Measurements from ENCODE around the gene ADIPOQ. TPM values are rescaled to one million over a fixed set of nuclear protein-coding genes. Genes with fewer than 3 reads are reported as not detected.
"Not testable (repeated sequence)": the region's sequence is repeated elsewhere in the genome, so short reads cannot be mapped to it uniquely, and the experiment has no call there.

Gene ADIPOQ
- total RNA-seq, 1 donor from 2014 or later = 0.15 TPM

- no peak overlapping the region for H3K4me3 Mint-ChIP-seq (ENCODE audit: unreplicated experiment)
- no peak for DNase-seq
- no peak for TF ChIP-seq CTCF (IDR thresholded peaks at IDR 0.05; ENCODE audit: partially characterized antibody, unreplicated experiment)
- H3K27ac Mint-ChIP-seq (ENCODE audit: unreplicated experiment) = no peak overlapping the region
- H3K27me3 Mint-ChIP-seq (ENCODE audit: unreplicated experiment) = no peaks in the 10 kb centered on the region
- H3K4me1 Mint-ChIP-seq (ENCODE audit: low read depth, unreplicated experiment) = peaks cover 1% of the 10 kb centered on the region
- H3K36me3 Mint-ChIP-seq (ENCODE audit: unreplicated experiment) = peaks cover 5% of the 10 kb centered on the region
- H3K9me3 Mint-ChIP-seq (ENCODE audit: unreplicated experiment) = peaks cover 3% of the 10 kb centered on the region
Measured at GRCh38 chr3:186879781-186880180, 37.3 kb downstream of the ADIPOQ start.

- H3K4me1 Mint-ChIP-seq (ENCODE audit: low read depth, unreplicated experiment) = peaks cover 1% of the 10 kb centered on the region
- DNase-seq = no peak
- peaks cover 2% of the 10 kb centered on the region for H3K9me3 Mint-ChIP-seq (ENCODE audit: unreplicated experiment)
- TF ChIP-seq CTCF (IDR thresholded peaks at IDR 0.05; ENCODE audit: partially characterized antibody, unreplicated experiment) = no peak
- H3K27me3 Mint-ChIP-seq (ENCODE audit: unreplicated experiment) = no peaks in the 10 kb centered on the region
- H3K27ac Mint-ChIP-seq (ENCODE audit: unreplicated experiment) = no peak overlapping the region
- H3K4me3 Mint-ChIP-seq (ENCODE audit: unreplicated experiment) = no peak overlapping the region
- H3K36me3 Mint-ChIP-seq (ENCODE audit: unreplicated experiment) = no peaks in the 10 kb centered on the region
Measured at GRCh38 chr3:186880406-186880805, 37.9 kb downstream of the ADIPOQ start.

GRCh38 chr3:186882150-186882524, 39.6 kb downstream of the ADIPOQ start:
- peaks cover 12% of the 10 kb centered on the region for H3K4me1 Mint-ChIP-seq (ENCODE audit: low read depth, unreplicated experiment)
- no peaks in the 10 kb centered on the region for H3K27me3 Mint-ChIP-seq (ENCODE audit: unreplicated experiment)
- DNase-seq = no peak
- TF ChIP-seq CTCF (IDR thresholded peaks at IDR 0.05; ENCODE audit: partially characterized antibody, unreplicated experiment) = no peak
- no peaks in the 10 kb centered on the region for H3K9me3 Mint-ChIP-seq (ENCODE audit: unreplicated experiment)
- no peak overlapping the region for H3K4me3 Mint-ChIP-seq (ENCODE audit: unreplicated experiment)
- no peaks in the 10 kb centered on the region for H3K36me3 Mint-ChIP-seq (ENCODE audit: unreplicated experiment)
- no peak overlapping the region for H3K27ac Mint-ChIP-seq (ENCODE audit: unreplicated experiment)

GRCh38 chr3:186882881-186883685, 40.6 kb downstream of the ADIPOQ start:
- H3K9me3 Mint-ChIP-seq (ENCODE audit: unreplicated experiment) = no peaks in the 10 kb centered on the region
- H3K4me1 Mint-ChIP-seq (ENCODE audit: low read depth, unreplicated experiment) = peaks cover 16% of the 10 kb centered on the region
- H3K27ac Mint-ChIP-seq (ENCODE audit: unreplicated experiment) = peak overlapping the region; percentile 17
- H3K36me3 Mint-ChIP-seq (ENCODE audit: unreplicated experiment) = no peaks in the 10 kb centered on the region
- no peaks in the 10 kb centered on the region for H3K27me3 Mint-ChIP-seq (ENCODE audit: unreplicated experiment)
- H3K4me3 Mint-ChIP-seq (ENCODE audit: unreplicated experiment) = no peak overlapping the region
- no peak for TF ChIP-seq CTCF (IDR thresholded peaks at IDR 0.05; ENCODE audit: partially characterized antibody, unreplicated experiment)
- no peak for DNase-seq

- H3K27me3 Mint-ChIP-seq (ENCODE audit: unreplicated experiment) = peaks cover 4% of the 10 kb centered on the region
- H3K4me1 Mint-ChIP-seq (ENCODE audit: low read depth, unreplicated experiment) = peaks cover 20% of the 10 kb centered on the region
- DNase-seq = no peak
- no peak for TF ChIP-seq CTCF (IDR thresholded peaks at IDR 0.05; ENCODE audit: partially characterized antibody, unreplicated experiment)
- peak overlapping the region; percentile 60 for H3K27ac Mint-ChIP-seq (ENCODE audit: unreplicated experiment)
- no peaks in the 10 kb centered on the region for H3K36me3 Mint-ChIP-seq (ENCODE audit: unreplicated experiment)
- no peak overlapping the region for H3K4me3 Mint-ChIP-seq (ENCODE audit: unreplicated experiment)
- no peaks in the 10 kb centered on the region for H3K9me3 Mint-ChIP-seq (ENCODE audit: unreplicated experiment)
Measured at GRCh38 chr3:186883686-186884058, 41.2 kb downstream of the ADIPOQ start.

GRCh38 chr3:186884868-186885267, 42.4 kb downstream of the ADIPOQ start:
- H3K4me3 Mint-ChIP-seq (ENCODE audit: unreplicated experiment); H3K36me3 Mint-ChIP-seq (ENCODE audit: unreplicated experiment); H3K27ac Mint-ChIP-seq (ENCODE audit: unreplicated experiment); H3K27me3 Mint-ChIP-seq (ENCODE audit: unreplicated experiment); H3K9me3 Mint-ChIP-seq (ENCODE audit: unreplicated experiment); DNase-seq: not testable (repeated sequence)
- peaks cover 23% of the 10 kb centered on the region for H3K4me1 Mint-ChIP-seq (ENCODE audit: low read depth, unreplicated experiment)

Measured in glutamatergic neuron (in vitro differentiated cells).